GM21825 (cell line): ENCODE results near the gene S100A2.
A peak's percentile ranks its signal among the peaks of the same experiment; 100 is the strongest.
"Not testable (repeated sequence)": the region's sequence is repeated elsewhere in the genome, so short reads cannot be mapped to it uniquely, and the experiment has no call there.

ENCODE experiments used
- ATAC-seq: cut with Tn5 transposase; IDR thresholded peaks from one replicate; pipeline ENCODE4 v1.9.1; 2021; ENCODE audit warnings: mild to moderate bottlenecking, moderate library complexity; ENCODE audit not compliant: unreplicated experiment

Gene S100A2

DNA sequence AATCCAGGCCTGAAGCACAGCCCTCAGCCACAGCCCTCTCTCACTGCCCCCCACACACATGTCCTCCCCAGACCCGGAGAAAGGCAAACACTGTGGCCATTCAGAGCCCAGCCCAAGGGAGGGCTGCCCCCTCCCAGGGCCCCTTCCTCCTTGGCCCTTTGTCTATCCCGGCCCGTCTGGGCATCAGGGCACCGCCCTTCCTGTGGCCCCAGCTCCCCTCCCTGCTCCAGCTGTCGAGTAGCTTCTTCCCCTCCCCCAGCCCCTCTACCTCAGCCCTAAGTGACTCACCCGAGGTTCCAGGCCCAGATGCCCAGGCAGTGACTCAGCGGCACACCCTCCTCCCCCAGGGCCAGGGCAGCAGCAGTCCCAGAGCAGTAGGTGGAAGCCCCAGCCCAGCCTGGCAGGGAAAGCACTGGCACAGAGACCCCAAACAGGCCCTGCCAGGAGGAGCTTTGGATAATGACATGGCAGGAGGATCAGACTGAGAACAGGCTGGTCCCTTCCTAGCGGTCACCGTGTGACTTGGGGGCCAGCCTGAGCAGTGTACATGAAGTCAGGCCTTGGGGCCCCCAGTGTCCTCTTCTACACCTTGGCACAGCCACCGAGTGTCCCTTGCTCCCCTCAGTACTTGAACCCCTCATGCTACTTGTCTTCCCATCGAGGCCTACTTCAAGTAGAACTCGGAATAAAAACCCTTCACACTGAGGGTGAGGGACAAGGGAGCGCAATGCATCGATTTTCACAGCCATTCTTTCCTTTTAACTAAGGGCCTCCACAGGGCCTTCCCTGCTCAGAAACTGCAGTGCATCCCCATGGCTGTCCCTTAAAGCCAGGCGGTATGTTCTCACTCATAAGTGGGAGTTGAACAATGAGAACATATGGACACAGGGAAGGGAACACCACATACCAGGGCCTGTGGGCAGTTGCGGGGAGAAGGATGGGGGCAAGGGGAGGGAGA lies 1.0 kb upstream of the S100A2 start:
- ATAC-seq = peak; percentile 44

- ATAC-seq = no peak
Observed at GRCh38 chr1:153563991-153564390, 1.7 kb downstream of the S100A2 start.

- no peak for ATAC-seq
Observed at GRCh38 chr1:153563483-153563901, 2.2 kb downstream of the S100A2 start.

DNA sequence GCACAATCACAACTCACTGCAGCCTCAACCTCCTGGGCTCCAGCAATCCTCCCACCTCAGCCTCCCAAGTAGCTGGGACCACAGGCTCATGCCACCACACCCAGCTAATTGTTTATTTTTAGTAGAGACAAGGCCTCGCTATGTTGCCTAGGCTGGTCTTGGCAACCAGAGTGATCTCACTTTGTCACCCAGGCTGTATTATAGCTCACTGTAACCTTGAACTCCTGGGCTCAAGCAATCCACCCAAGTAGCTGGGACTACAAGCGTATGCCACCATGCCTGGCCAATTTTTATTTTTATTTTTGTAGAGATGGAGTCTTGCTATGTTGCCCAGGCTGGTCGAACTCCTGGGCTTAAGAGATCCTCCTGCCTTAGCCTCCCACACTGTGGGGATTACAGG lies 3.6 kb downstream of the S100A2 start:
- not testable (repeated sequence) for ATAC-seq

DNA sequence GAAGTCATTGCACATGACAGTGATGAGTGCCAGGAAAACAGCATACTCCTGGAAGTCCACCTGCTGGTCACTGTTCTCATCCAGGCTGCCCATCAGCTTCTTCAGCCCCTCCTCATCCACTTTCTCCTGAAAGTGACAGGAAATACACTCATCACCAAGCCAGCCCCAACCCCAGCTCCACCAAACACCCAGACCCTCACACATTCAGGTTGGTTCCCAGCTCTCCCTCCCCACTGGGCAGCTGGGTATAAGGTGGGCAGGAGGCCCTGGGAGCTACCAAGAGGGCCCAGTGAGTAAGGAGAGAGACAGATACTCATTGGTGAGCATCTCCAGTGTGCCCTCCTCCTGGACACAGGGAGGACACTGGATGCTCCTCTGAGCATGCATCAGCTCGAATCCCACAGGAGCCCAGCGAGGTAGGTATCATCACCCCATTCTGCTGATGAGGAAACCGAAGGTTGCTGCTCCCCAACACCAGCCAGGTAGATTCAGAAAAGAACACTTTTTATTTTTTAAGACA lies 4.1 kb downstream of the S100A2 start:
- ATAC-seq = no peak

DNA sequence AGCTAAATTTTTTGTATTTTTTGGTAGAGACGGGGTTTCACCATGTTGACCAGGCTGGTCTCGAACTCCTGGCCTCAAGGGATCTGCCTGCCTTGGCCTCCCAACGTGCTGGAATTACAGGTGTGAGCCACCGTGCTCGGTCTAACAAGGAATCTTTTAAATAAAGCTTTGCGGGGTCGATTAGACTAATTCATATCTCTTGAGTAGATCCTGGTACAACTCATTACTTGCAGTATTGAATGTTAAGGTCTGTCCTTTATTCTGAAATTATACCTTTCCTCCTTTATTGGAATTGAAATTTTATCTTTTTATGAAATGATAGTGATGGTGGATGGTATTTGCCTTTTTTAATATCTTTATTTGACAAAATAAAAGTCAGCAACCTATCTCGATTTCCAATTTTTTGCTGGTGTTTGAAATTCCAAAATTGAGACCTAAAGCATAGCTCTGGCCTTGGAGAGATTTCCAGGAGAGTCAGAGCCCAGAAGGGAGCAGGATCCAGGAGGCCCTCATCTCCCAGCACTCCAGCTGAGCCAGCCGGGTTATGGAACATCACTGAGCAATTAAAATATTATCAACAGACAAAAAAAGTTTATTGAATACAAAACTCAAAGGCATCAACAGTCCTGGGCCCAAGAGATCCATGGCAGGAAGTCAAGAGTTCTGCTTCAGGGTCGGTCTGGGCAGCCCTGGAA lies 4.7 kb downstream of the S100A2 start:
- ATAC-seq = no peak

DNA sequence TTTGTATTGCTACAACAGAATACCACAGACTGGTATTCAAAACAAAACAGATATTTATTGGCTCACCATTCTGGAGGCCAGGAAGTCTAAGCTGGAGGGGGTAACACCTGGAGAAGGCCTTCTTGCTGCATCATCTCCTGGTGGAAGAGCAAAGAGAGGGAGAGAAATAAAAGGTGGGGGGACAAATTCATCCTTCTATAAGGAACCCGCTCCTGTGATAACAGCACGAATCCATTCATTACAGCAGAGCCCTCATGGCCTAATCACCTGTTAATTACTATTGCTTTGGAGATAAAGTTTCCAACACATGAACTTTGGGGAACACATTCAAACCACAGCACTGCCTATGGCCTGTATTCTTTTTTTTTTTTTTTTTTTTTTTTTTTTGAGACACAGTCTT lies 5.4 kb downstream of the S100A2 start:
- ATAC-seq = no peak

- no peak for ATAC-seq
Observed at GRCh38 chr1:153557877-153558276, 7.8 kb downstream of the S100A2 start.

GRCh38 chr1:153556348-153556747 lies 9.3 kb downstream of the S100A2 start:
- ATAC-seq = no peak

GRCh38 chr1:153553830-153554541 lies 11.7 kb downstream of the S100A2 start:
- no peak for ATAC-seq

DNA sequence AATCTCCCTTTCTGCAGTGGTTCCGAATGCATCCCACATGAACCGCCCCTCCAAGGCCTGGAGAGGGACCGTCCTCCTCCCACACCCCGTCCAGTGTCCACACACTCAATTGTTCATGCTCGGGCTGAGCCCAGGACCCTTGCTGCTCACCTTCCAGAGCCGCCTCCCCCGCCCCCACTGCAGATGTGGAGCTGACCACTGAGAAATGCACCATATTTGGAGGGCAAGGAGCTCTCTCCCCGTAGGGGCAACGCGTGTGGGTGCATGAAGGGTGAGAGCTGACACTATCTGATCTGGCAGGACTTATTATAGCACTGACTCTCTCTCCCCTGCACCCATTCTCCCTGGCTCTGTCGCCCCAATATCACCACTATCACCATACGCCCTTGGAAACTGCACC lies 12.5 kb downstream of the S100A2 start:
- no peak for ATAC-seq

DNA sequence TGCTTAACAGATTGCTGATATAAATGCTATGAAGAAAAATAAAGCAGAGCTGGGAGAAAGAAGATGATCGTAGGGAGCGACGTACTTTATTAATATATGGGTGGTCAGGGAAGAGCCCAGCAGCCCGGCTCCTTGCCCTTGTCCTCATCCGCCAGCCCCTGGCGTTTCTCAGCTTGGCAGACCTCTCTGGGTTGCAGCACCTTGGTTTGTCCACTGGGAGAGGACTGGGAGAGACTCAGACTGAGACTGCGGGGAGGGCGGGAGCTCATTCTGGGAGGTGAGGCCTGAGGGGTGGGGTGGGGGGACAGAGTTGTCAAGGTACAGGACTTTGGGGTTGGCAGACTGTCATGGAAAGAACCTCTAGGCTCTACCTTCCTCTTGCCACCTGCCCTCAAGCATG lies 13.3 kb downstream of the S100A2 start:
- no peak for ATAC-seq

GRCh38 chr1:153550827-153551500 lies 14.7 kb downstream of the S100A2 start:
- no peak for ATAC-seq

DNA sequence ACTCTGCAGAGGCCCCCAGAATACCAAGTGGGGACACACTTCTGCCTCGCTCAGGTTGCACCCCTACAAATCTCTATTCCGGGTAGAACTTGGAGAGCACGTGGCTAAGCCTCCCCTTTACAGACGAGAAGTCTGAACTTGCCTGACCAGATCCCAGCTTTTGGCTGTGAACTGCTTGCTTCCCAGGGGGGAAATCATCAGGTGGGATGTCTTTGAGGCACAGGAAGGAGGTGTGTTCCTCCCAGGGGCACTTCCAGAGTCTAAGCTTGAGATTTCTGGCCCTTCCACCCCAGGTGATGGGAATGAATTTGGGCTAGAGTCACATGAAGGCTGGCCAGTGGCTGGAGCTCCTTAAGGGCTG lies 15.3 kb downstream of the S100A2 start:
- ATAC-seq = no peak

DNA sequence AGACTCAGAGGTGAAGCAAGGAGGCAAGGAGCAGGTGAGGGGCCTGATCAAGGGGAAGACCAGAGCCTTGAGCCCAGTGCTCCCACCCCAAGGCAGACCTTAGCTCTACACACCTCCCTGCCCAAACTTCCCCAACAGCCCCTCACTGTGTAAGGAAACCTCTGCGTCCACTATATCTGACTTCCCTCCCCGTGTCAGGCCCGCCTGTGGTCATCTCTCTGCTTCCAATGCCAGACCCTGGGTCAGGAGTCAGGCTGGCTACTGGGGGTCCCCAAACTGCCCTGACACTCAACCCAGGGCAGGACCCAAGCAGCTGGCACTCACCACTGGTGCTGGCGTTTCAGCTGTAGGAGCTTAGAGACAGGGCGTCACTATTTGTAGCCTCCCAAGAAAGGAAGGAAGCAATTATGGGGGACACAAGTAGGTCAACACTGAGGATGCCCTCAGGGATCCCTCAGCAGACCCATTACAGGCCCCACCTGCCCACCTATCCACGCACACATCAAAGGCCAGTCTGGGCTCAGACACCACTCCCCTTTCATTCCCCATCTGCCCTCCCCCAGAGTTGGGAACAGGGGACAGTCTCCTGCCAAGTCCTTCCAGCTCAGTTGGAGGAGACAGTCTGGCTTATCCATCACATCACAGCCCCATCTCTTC lies 15.8 kb downstream of the S100A2 start:
- no peak for ATAC-seq

DNA sequence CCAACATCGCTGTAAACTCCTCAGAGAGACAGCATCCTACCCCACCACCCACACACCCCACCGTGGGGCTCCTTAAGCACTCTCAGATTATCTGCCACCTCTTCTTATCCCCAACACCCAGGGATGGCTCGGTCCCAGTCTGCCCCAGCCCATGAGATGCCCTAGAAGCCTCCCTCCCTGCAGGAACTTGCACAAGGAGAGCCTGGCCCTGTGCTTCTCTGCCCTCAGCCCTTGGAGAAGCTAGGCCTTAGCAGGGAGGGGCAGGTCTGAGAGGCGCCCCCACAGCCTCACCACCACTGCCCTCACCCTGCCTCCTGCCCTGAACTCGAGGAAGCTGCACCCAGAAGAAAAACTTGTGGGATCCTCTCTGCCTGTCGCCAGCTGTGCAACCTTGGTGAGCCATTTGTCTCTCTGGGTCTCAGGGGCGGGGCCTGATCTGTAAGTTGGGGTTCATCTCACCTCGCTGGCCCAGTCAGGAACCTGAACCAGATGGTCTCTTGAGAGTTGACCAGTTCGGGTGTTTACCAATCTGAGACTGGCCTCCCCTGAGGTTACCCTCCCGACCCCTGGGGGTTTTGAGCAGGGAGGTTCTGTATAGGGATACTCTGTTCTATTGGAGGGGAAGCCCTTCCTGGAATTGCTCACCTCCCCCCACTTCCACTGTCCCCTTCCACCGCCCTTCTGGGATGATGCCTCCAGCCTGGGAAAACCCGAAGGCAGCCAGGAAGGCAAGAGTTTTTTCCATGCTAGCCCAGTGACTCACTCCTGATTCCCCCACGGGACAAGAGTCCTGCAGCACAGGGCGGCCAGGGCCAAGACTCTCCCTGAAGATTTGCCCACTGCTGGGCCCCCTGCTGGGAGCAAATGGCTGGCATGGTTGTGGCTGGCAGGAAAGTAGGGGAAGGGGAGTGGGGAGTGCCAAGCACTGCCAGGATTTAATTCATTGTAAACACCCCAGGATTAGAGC lies 16.6 kb downstream of the S100A2 start, which contains the start of gene S100A3:
S100A3 (minus strand) TSS at position 537 of the 967 bp plus-strand sequence. CDS start 773 bp downstream, outside the sequence.
- no peak for ATAC-seq

- ATAC-seq = no peak
Observed at GRCh38 chr1:153547560-153548551, 17.8 kb downstream of the S100A2 start.
